Ishikawa (cell line): ENCODE data around the gene DGKI.

Experiments used
- CEBPB ChIP-seq: IDR thresholded peaks from 2 replicates; pipeline ENCODE4 v1.6.1; 2012
- CREB1 ChIP-seq: IDR thresholded peaks from 2 replicates; pipeline ENCODE4 v1.6.1; 2012; ENCODE audit warnings: low read depth
- EGR1 ChIP-seq: IDR thresholded peaks from 2 replicates; pipeline ENCODE4 v1.6.1; 2012
- EP300 ChIP-seq: IDR thresholded peaks from 2 replicates; pipeline ENCODE4 v1.6.1; 2012; ENCODE audit warnings: borderline replicate concordance
- FOXM1 ChIP-seq: IDR thresholded peaks from 2 replicates; pipeline ENCODE4 v1.6.1; 2012; ENCODE audit warnings: low read depth, borderline replicate concordance
- MAX ChIP-seq: IDR thresholded peaks from 2 replicates; pipeline ENCODE4 v1.6.1; 2012
- NFIC ChIP-seq: IDR thresholded peaks from 2 replicates; pipeline ENCODE4 v1.6.1; 2012
- RAD21 ChIP-seq: IDR thresholded peaks from 2 replicates; pipeline ENCODE4 v1.6.1; 2012; ENCODE audit warnings: low read depth
- TAF1 ChIP-seq: IDR thresholded peaks from 2 replicates; pipeline ENCODE4 v1.6.1; 2012; ENCODE audit warnings: low read depth, mild to moderate bottlenecking
- TCF12 ChIP-seq: IDR thresholded peaks from 2 replicates; pipeline ENCODE4 v1.6.1; 2012; ENCODE audit warnings: low read depth
- TEAD4 ChIP-seq: IDR thresholded peaks from 2 replicates; pipeline ENCODE4 v1.6.1; 2012
- USF1 ChIP-seq: IDR thresholded peaks from 2 replicates; pipeline ENCODE4 v1.6.1; 2012
- YY1 ChIP-seq: IDR thresholded peaks from 2 replicates; pipeline ENCODE4 v1.6.1; 2012; ENCODE audit warnings: low read depth
- ZBTB7A ChIP-seq: IDR thresholded peaks from 2 replicates; pipeline ENCODE4 v1.6.1; 2012; ENCODE audit warnings: low read depth
- TF ChIP-seq, protein P1 (sequence below): IDR thresholded peaks from 2 replicates; pipeline ENCODE4 v1.6.1; 2012; ENCODE audit warnings: low read depth, mild to moderate bottlenecking

The DGKI gene

GRCh38 chr7:137853053-137853452 is 6.3 kb upstream of the DGKI start:
- TF ChIP-seq EGR1 (no peak), USF1 (no peak), TAF1 (no peak), TCF12 (no peak), RAD21 (no peak), ZBTB7A (no peak)

GRCh38 chr7:137852108-137852507 is 5.3 kb upstream of the DGKI start:
- TF ChIP-seq MAX: no peak
- TF ChIP-seq RAD21: no peak
- TF ChIP-seq CEBPB: no peak
- TF ChIP-seq NFIC: no peak
- TF ChIP-seq USF1: no peak
- TF ChIP-seq ZBTB7A: no peak
- no peak for TF ChIP-seq EGR1
- no peak for TF ChIP-seq TEAD4
- TF ChIP-seq, protein P1, sequence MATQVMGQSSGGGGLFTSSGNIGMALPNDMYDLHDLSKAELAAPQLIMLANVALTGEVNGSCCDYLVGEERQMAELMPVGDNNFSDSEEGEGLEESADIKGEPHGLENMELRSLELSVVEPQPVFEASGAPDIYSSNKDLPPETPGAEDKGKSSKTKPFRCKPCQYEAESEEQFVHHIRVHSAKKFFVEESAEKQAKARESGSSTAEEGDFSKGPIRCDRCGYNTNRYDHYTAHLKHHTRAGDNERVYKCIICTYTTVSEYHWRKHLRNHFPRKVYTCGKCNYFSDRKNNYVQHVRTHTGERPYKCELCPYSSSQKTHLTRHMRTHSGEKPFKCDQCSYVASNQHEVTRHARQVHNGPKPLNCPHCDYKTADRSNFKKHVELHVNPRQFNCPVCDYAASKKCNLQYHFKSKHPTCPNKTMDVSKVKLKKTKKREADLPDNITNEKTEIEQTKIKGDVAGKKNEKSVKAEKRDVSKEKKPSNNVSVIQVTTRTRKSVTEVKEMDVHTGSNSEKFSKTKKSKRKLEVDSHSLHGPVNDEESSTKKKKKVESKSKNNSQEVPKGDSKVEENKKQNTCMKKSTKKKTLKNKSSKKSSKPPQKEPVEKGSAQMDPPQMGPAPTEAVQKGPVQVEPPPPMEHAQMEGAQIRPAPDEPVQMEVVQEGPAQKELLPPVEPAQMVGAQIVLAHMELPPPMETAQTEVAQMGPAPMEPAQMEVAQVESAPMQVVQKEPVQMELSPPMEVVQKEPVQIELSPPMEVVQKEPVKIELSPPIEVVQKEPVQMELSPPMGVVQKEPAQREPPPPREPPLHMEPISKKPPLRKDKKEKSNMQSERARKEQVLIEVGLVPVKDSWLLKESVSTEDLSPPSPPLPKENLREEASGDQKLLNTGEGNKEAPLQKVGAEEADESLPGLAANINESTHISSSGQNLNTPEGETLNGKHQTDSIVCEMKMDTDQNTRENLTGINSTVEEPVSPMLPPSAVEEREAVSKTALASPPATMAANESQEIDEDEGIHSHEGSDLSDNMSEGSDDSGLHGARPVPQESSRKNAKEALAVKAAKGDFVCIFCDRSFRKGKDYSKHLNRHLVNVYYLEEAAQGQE: no peak
- no peak for TF ChIP-seq CREB1
- no peak for TF ChIP-seq FOXM1
- no peak for TF ChIP-seq YY1
- TF ChIP-seq TCF12: no peak
- TF ChIP-seq EP300: no peak

GRCh38 chr7:137850972-137851945 is 4.5 kb upstream of the DGKI start:
- TF ChIP-seq EP300: no peak
- TF ChIP-seq CREB1: no peak
- TF ChIP-seq TAF1: no peak
- TF ChIP-seq, protein P1: no peak
- TF ChIP-seq EGR1: no peak
- no peak for TF ChIP-seq YY1
- TF ChIP-seq ZBTB7A: no peak
- no peak for TF ChIP-seq MAX
- TF ChIP-seq USF1: no peak
- no peak for TF ChIP-seq CEBPB
- TF ChIP-seq FOXM1: no peak

DNA sequence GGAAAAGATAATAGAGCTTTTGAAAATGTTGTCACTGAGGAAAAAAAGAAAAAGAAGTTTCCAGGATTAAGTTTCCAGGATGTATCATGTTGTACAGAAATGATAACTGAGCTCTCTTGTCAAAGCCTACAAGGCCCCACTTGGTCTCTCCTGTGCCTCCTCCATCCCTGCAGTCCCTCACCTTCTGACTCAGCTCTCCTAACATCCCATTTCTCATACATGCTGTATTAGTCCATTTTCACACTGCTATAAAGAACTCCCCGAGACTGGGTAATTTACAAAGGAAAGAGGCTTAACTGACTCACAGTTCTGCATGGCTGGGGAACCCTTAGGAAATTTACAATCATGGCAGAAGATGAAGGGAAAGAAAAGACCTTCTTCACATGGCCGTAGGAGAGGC is 3.8 kb upstream of the DGKI start:
- no peak for TF ChIP-seq TCF12
- TF ChIP-seq TEAD4: no peak
- no peak for TF ChIP-seq FOXM1
- no peak for TF ChIP-seq NFIC
- TF ChIP-seq EGR1: no peak
- no peak for TF ChIP-seq CREB1
- no peak for TF ChIP-seq MAX
- TF ChIP-seq ZBTB7A: no peak
- no peak for TF ChIP-seq RAD21
- no peak for TF ChIP-seq EP300
- TF ChIP-seq, protein P1: no peak
- no peak for TF ChIP-seq USF1
- TF ChIP-seq CEBPB: no peak
- TF ChIP-seq YY1: no peak
- no peak for TF ChIP-seq TAF1
